Dermis microvascular lymphatic vessel endothelial cell (primary cell): ENCODE results near the gene CREG2. TPM values are rescaled to one million over a fixed set of nuclear protein-coding genes. Genes with fewer than 3 reads are reported as not detected.

ENCODE experiments used
- DNase-seq, 2 donors: peaks; one replicate each; pipeline versions ENCODE4 v3.0.0 to v3.0.0-alpha.2; 2010; ENCODE audit warnings: low read depth in 2 of 2
- total RNA-seq: library from RNA; depleted of rRNA; stranded (reverse); fragments of >200 nt; gene quantifications from 2 replicates; pipeline ENCODE4 v1.2.1, GENCODE V29; 2014

CREG2 gene
- total RNA-seq, 1 donor from 2014 or later = 0.39 TPM

- peak; percentile 69 to 94 for DNase-seq
These were observed 78.7 kb downstream of the CREG2 start, which contains the start of gene RNF149 for GRCh38 chr2:101308432-101309210. TSS of gene RNF149 (minus strand) at chr2:101308701. CDS start at chr2:101308588, 113 bp downstream.

GRCh38 chr2:101307950-101308431, 79.3 kb downstream of the CREG2 start:
- peak in 1 of 2 donors; percentile 25 for DNase-seq

GRCh38 chr2:101307503-101307902, 79.8 kb downstream of the CREG2 start:
- DNase-seq = peak in 1 of 2 donors; percentile 12

GRCh38 chr2:101306410-101306809, 80.9 kb downstream of the CREG2 start:
- no peak for DNase-seq

GRCh38 chr2:101305492-101306078, 81.7 kb downstream of the CREG2 start:
- peak in 1 of 2 donors; percentile 71 for DNase-seq

- DNase-seq = no peak
These were observed 82.3 kb downstream of the CREG2 start for GRCh38 chr2:101305035-101305434.

- no peak for DNase-seq
These were observed 83.6 kb downstream of the CREG2 start for GRCh38 chr2:101303688-101304087.

- no peak for DNase-seq
These were observed 85.3 kb downstream of the CREG2 start for GRCh38 chr2:101302016-101302415.

GRCh38 chr2:101300836-101301235, 86.5 kb downstream of the CREG2 start:
- DNase-seq = no peak

GRCh38 chr2:101300164-101300563, 87.1 kb downstream of the CREG2 start:
- no peak for DNase-seq

- no peak for DNase-seq
These were observed 87.7 kb downstream of the CREG2 start for GRCh38 chr2:101299604-101300003.

- no peak for DNase-seq
These were observed 89.9 kb downstream of the CREG2 start for GRCh38 chr2:101297383-101297782.

- DNase-seq = no peak
These were observed 90.9 kb downstream of the CREG2 start for GRCh38 chr2:101296371-101296770.

GRCh38 chr2:101295895-101296294, 91.4 kb downstream of the CREG2 start:
- peak in 1 of 2 donors; percentile 35 for DNase-seq

Other genes starting within 250 kb of the CREG2 start
- 62.4 and 120 TPM in 2 replicates for gene TBC1D8, start 236.1 kb downstream of the CREG2 start, total RNA-seq
- gene CNOT11, start 134.6 kb downstream of the CREG2 start, total RNA-seq = 18.1 and 18.5 TPM in 2 replicates
- 31.7 and 38.4 TPM in 2 replicates for gene RNF149, start 78.8 kb downstream of the CREG2 start, total RNA-seq
- gene RFX8, start 87.6 kb upstream of the CREG2 start, total RNA-seq = 0.13 and 0.51 TPM in 2 replicates